ENCODE data around the gene IGF1R. TPM values are rescaled to one million over a fixed set of nuclear protein-coding genes. Genes with fewer than 3 reads are reported as not detected.

IGF1R gene
- total and polyA plus RNA-seq, 4 donors: 5.9 to 154 (median 27.6) TPM

GRCh38 chr15:99010768-99011167 lies 362.4 kb downstream of the IGF1R start:
- no peak for DNase-seq
- H3K9me3 ChIP-seq (ENCODE audit: control insufficient read depth in 4 of 4, insufficient read depth in 3 of 4, low read length in 3 of 4): peaks cover 0 to 2% (median 0%) of the 10 kb centered on the region in 4 donors
- 59 to 91% methylated on average over 2 of the region's 2 CpGs for WGBS, 2 donors
- no peak overlapping the region for H3K4me3 ChIP-seq
- no peak overlapping the region for H3K27ac ChIP-seq (ENCODE audit: low read depth in 1 of 2, low read length in 1 of 2)
- TF ChIP-seq CTCF (IDR thresholded peaks at IDR 0.05; ENCODE audit: control extremely low read depth, extremely low read depth): no peak
- H3K4me1 ChIP-seq (ENCODE audit: control insufficient read depth in 5 of 5, insufficient read depth in 5 of 5, low read length in 5 of 5): peaks cover 0 to 17% (median 4%) of the 10 kb centered on the region in 5 donors
- no peaks in the 10 kb centered on the region for H3K36me3 ChIP-seq (ENCODE audit: control insufficient read depth in 4 of 4, insufficient read depth in 4 of 4, low read length in 4 of 4)
- peaks cover 0 to 7% (median 2%) of the 10 kb centered on the region in 3 donors for H3K27me3 ChIP-seq (ENCODE audit: control insufficient read depth in 3 of 3, insufficient read depth in 3 of 3, low read length in 2 of 3)
- ATAC-seq (ENCODE audit: insufficient read depth, low FRiP score): no peak
- no peak overlapping the region for H3K9ac ChIP-seq (ENCODE audit: insufficient read depth in 1 of 2, low read length in 2 of 2)

Small RNA genes lying within 50 kb of the gene (small RNA-seq; reads per million reads assigned to genes)
- not detected for gene MIR4714 (ENCODE audit: low replicate concordance)

All from lung (tissue), 13 donors.